ENCODE measurements around the gene ZC3H12A. TPM values are rescaled to one million over a fixed set of nuclear protein-coding genes. Genes with fewer than 3 reads are reported as not detected.
A peak's percentile ranks its signal among the peaks of the same experiment; 100 is the strongest.

ZC3H12A gene
- total and polyA plus RNA-seq, 10 donors = 9.7 to 33.1 (median 19.8) TPM

DNA sequence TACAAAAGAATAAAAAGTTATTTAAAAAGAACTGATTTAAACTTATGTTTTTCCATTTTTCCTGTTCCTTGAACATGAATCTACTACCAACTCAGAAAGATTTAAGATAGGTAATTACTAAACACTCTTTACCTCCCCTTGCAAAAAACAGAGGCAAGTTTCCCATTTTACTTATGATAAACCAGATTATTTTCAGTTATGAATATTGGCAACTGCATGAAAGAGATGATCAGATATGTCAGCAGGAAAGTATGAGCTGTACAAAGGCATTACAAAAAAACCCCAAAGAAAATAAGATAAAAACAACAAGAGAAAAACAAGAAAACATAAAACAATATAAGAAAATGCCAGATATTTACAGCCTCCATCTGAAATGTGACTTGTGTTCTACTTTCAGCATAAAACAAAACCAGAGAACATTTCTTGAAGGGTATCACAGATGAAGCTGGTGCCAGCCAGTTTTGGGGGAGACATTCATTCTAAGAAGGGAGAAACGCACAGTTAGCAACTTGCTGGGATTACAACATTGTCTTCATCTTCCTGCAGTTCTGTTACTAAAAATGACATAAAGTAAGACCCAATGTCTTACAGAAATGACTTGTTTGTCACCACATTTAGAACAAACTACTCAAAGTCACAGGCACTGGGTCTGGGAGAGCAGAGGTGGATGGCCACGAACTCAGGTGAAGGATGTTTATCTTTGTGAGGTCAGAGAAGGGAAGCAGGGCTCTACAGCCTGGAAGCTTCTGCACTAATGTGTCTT is 19.1 kb downstream of the ZC3H12A start:
- no peak for DNase-seq
- peaks cover 0 to 100% (median 59%) of the 10 kb centered on the region in 6 donors for H3K36me3 ChIP-seq

GRCh38 chr1:37495875-37496274 is 21.5 kb downstream of the ZC3H12A start:
- intact Hi-C loops (cut with DNase I; ENCODE audit: low total_unique reads) = no loop called here
- Histone ChIP-seq H3K4me1 (peaks cover 0 to 18% (median 6%) of the 10 kb centered on the region in 6 donors), H3K36me3 (peaks cover under 1 to 100% (median 68%) of the 10 kb centered on the region in 6 donors), H3K9me3 (no peaks in the 10 kb centered on the region), H3K4me3 (no peak overlapping the region), H3K27ac (no peak overlapping the region), H3K27me3 (replicated peaks in 1 of 7) (no peaks in the 10 kb centered on the region)
- no peak for TF ChIP-seq POLR2A (IDR thresholded peaks at IDR 0.05)
- TF ChIP-seq CTCF (IDR thresholded peaks at IDR 0.05 in 8 of 11, conservative IDR thresholded peaks at IDR 0.05 in 3 of 11) = no peak
- TF ChIP-seq POLR2AphosphoS5 (IDR thresholded peaks at IDR 0.05) = no peak
- WGBS, 5 donors = 80 to 88% (median 87%) methylated on average over 1 of the region's 1 CpG
- no peak for DNase-seq

More for the DNA sequence above, 19.1 kb downstream of the ZC3H12A start:
- no peaks in the 10 kb centered on the region for H3K27me3 ChIP-seq (replicated peaks in 1 of 7)
- H3K4me3 ChIP-seq = no peak overlapping the region
- intact Hi-C loops (cut with DNase I; ENCODE audit: low total_unique reads) = no loop called here
- H3K4me1 ChIP-seq = peaks cover 0 to 4% (median under 1%) of the 10 kb centered on the region in 6 donors
- H3K9me3 ChIP-seq = no peaks in the 10 kb centered on the region
- WGBS, 5 donors = 83 to 89% (median 87%) methylated on average over 2 of the region's 2 CpGs
- no peak overlapping the region for H3K27ac ChIP-seq
- TF ChIP-seq POLR2AphosphoS5 (IDR thresholded peaks at IDR 0.05) = no peak
- TF ChIP-seq POLR2A (IDR thresholded peaks at IDR 0.05) = no peak
- TF ChIP-seq CTCF (IDR thresholded peaks at IDR 0.05 in 8 of 11, conservative IDR thresholded peaks at IDR 0.05 in 3 of 11) = no peak

GRCh38 chr1:37497832-37498231 is 23.5 kb downstream of the ZC3H12A start:
- Histone ChIP-seq H3K4me1 (peaks cover 0 to 18% (median 6%) of the 10 kb centered on the region in 6 donors), H3K4me3 (no peak overlapping the region), H3K27ac (peak overlapping the region in 1 of 8 donors; percentile 18), H3K9me3 (no peaks in the 10 kb centered on the region), H3K27me3 (replicated peaks in 1 of 7) (no peaks in the 10 kb centered on the region), H3K36me3 (peaks cover 2 to 100% (median 68%) of the 10 kb centered on the region in 6 donors)
- 89 to 100% (median 96%) methylated on average over 2 of the region's 2 CpGs for WGBS, 5 donors
- TF ChIP-seq POLR2AphosphoS5 (IDR thresholded peaks at IDR 0.05) = no peak
- no peak for TF ChIP-seq CTCF (IDR thresholded peaks at IDR 0.05 in 8 of 11, conservative IDR thresholded peaks at IDR 0.05 in 3 of 11)
- TF ChIP-seq POLR2A (IDR thresholded peaks at IDR 0.05) = no peak
- no peak for DNase-seq
- intact Hi-C loops (cut with DNase I; ENCODE audit: low total_unique reads) = no loop called here

DNA sequence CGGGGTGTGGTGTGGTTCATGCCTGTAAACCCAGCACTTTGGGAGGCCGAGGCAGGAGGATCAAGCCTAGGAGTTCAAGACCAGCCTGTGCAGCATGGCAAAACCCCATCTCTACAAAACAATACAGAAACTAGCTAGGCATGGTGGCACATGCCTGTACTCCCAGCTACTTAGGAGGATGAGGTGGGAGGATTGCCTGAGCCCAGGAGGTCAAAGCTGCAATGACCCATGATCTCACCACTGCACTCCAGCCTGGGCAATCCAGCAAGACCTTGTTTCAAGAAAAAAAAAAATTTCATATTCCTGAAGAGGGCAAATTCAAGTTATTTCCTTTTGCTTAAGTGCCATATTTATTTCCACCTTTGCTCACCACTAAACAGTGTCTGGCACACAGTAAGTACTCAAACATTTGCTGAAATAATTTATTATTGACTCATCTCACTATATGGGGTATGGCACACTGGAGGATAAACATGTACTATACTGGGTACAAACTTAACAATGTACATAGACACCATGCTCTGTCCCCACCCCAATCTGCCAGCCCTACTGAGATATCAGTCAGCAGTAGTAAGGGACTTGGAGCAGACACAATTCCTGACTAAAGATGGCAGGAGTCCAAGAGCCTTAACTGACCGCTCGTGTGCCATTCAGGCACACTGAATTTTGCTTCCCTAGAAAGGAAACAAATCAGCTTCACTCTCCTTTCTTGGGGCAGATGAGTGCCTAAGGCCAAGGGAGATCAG is 24.7 kb downstream of the ZC3H12A start:
- Histone ChIP-seq H3K4me1 (peaks cover 0 to 18% (median 6%) of the 10 kb centered on the region in 6 donors), H3K27ac (peak overlapping the region in 2 of 8 donors; percentile 11 to 43), H3K36me3 (peaks cover 2 to 100% (median 61%) of the 10 kb centered on the region in 6 donors), H3K27me3 (replicated peaks in 1 of 7) (no peaks in the 10 kb centered on the region), H3K4me3 (no peak overlapping the region), H3K9me3 (no peaks in the 10 kb centered on the region)
- intact Hi-C loops (cut with DNase I; ENCODE audit: low total_unique reads) = no loop called here
- no peak for TF ChIP-seq POLR2AphosphoS5 (IDR thresholded peaks at IDR 0.05)
- TF ChIP-seq POLR2A (IDR thresholded peaks at IDR 0.05) = no peak
- TF ChIP-seq CTCF (IDR thresholded peaks at IDR 0.05 in 8 of 11, conservative IDR thresholded peaks at IDR 0.05 in 3 of 11) = no peak
- no peak for DNase-seq
- 80 to 89% (median 82%) methylated on average over 4 of the region's 4 CpGs for WGBS, 5 donors
